HepG2 (cell line): Measurements from ENCODE around the gene CABP2. TPM values are rescaled to one million over a fixed set of nuclear protein-coding genes. Genes with fewer than 3 reads are reported as not detected.

Experiments used
- ATAC-seq: fragments of 200-7000 bp; cut with Tn5 transposase; 3 replicates; pipeline ENCODE4 v1.9.1; 2020; ENCODE audit warnings: mild to moderate bottlenecking, moderate library complexity
- BruUV-seq: library from RNA; stranded (reverse); fragments of 400-500 nt; replicated peaks from 2 replicates; lab custom pipeline; 2021; lab: Mats Ljungman, UMichigan
- CTCF ChIA-PET: fragments of 300-600 bp; formaldehyde crosslinking; extraction: SDS; loops from one replicate; lab custom pipeline; 2021; ENCODE audit warnings: low total read pairs, inconsistent platforms, low intra/inter-chr PET ratio; lab: Yijun Ruan, JAX
- POLR2A ChIA-PET: fragments of 350-600 bp; sonication (Branson Sonifier 250); formaldehyde crosslinking; loops from one replicate; lab custom pipeline; 2020; ENCODE audit warnings: antibody characterized with exemption, inconsistent platforms; lab: Yijun Ruan, JAX
- DNase-seq: peaks from one replicate; pipeline ENCODE4 v3.0.0-alpha.2; 2015; ENCODE audit warnings: low spot score
- FAIRE-seq: peaks from 3 replicates; lab custom pipeline; 2011; peaks lifted over from hg19 to GRCh38; lab: Jason Lieb, UNC
- H2AFZ ChIP-seq: one replicate; pipeline ENCODE4 v1.6.1; 2011; ENCODE audit warnings: low read length, inconsistent platforms
- H3K27ac ChIP-seq: fragments of 300-600 bp; 3 replicates; pipeline ENCODE4 v1.8.0; 2011; ENCODE audit warnings: mixed run types, mild to moderate bottlenecking, mixed read lengths, low read length, inconsistent platforms; ENCODE audit not compliant: insufficient read depth; ENCODE audit errors: extremely low read length
- H3K27me3 ChIP-seq, 2 experiments: fragments of 200-600 bp in 1 of 2; 2 replicates in 1 of 2; 3 replicates in 1 of 2; pipeline versions ENCODE4 v1.6.0 to v1.8.0; 2011; ENCODE audit warnings: low read length in 2 of 2, mild to moderate bottlenecking in 2 of 2, moderate library complexity in 2 of 2, inconsistent platforms in 1 of 2; ENCODE audit not compliant: insufficient read depth in 2 of 2, control insufficient read depth in 1 of 2
- H3K36me3 ChIP-seq, 2 experiments: fragments of 200-600 bp in 1 of 2; replicated peaks in 1 of 2; 2 replicates in 1 of 2; 3 replicates in 1 of 2; pipeline versions ENCODE4 v1.5.1 to v1.8.0; 2011; ENCODE audit warnings: low read length in 2 of 2, inconsistent platforms in 1 of 2; ENCODE audit not compliant: insufficient read depth in 2 of 2, control insufficient read depth in 1 of 2
- H3K4me1 ChIP-seq: 2 replicates; pipeline ENCODE4 v1.5.1; 2012; ENCODE audit warnings: low read length, inconsistent platforms; ENCODE audit not compliant: insufficient read depth
- H3K4me2 ChIP-seq: 2 replicates; pipeline ENCODE4 v1.6.0; 2011; ENCODE audit warnings: low read depth, low read length, inconsistent platforms
- H3K4me3 ChIP-seq, 3 experiments: fragments of 200-600 bp in 1 of 3; sonication (generic), shearing (Covaris generic) in 1 of 3; replicated peaks in 1 of 3; 2 replicates each; pipeline ENCODE4 v1.5.1; 2011 to 2016; ENCODE audit warnings: low read length in 3 of 3, inconsistent platforms in 2 of 3, low read depth in 2 of 3, mild to moderate bottlenecking in 2 of 3, control low read depth in 1 of 3, mixed read lengths in 1 of 3; ENCODE audit not compliant: insufficient read depth in 1 of 3
- H3K79me2 ChIP-seq: one replicate; pipeline ENCODE4 v1.6.1; 2011; ENCODE audit warnings: low read length, inconsistent platforms; ENCODE audit not compliant: insufficient read depth
- H3K9ac ChIP-seq: 2 replicates; pipeline ENCODE4 v1.6.0; 2011; ENCODE audit warnings: mild to moderate bottlenecking, low read depth, low read length, inconsistent platforms; ENCODE audit not compliant: insufficient read depth
- H3K9me3 ChIP-seq: 2 replicates; pipeline ENCODE4 v1.5.1; 2012; ENCODE audit warnings: mild to moderate bottlenecking, low read length
- H4K20me1 ChIP-seq: 2 replicates; pipeline ENCODE4 v1.6.0; 2011; ENCODE audit warnings: inconsistent platforms, mild to moderate bottlenecking, low read length, moderate library complexity; ENCODE audit not compliant: insufficient read depth
- ATF7 ChIP-seq, 2 experiments: fragments of 450-650 bp in 1 of 2; sonication (generic) in 1 of 2; formaldehyde crosslinking in 1 of 2; IDR thresholded peaks; 2 replicates each; pipeline versions ENCODE4 v1.4.0 to v1.6.1; 2016 to 2020; ENCODE audit warnings: antibody characterized with exemption in 1 of 2, mild to moderate bottlenecking in 1 of 2, missing genetic modification reagents in 1 of 2
- EED ChIP-seq: sonication (generic); formaldehyde crosslinking; IDR thresholded peaks from 2 replicates; pipeline ENCODE4 v1.5.0; 2020; ENCODE audit warnings: mild to moderate bottlenecking, missing genetic modification reagents
- HMGA1 ChIP-seq: sonication (generic); formaldehyde crosslinking; conservative IDR thresholded peaks from 2 replicates; pipeline ENCODE4 v1.4.0; 2020; ENCODE audit warnings: missing genetic modification reagents
- MAFF ChIP-seq: IDR thresholded peaks from 2 replicates; pipeline ENCODE4 v1.6.1; 2011; ENCODE audit warnings: low read depth, low read length, improper control_type of control experiment
- MAFK ChIP-seq, 2 experiments: IDR thresholded peaks in 1 of 2; conservative IDR thresholded peaks in 1 of 2; 2 replicates each; pipeline ENCODE4 v1.6.1; 2011; ENCODE audit warnings: improper control_type of control experiment in 2 of 2, low read length in 2 of 2
- NFE2L2 ChIP-seq: fragments of 150-350 bp; IDR thresholded peaks from 2 replicates; pipeline ENCODE4 v1.6.1; 2014; ENCODE audit warnings: low read length
- NKX3-1 ChIP-seq: sonication (generic); formaldehyde crosslinking; IDR thresholded peaks from 2 replicates; pipeline ENCODE4 v1.5.0; 2020; ENCODE audit warnings: missing genetic modification reagents
- PLRG1 ChIP-seq: fragments of 450-650 bp; conservative IDR thresholded peaks from 2 replicates; pipeline ENCODE4 v1.6.1; 2016
- REPIN1 ChIP-seq: sonication (generic); formaldehyde crosslinking; IDR thresholded peaks from 2 replicates; pipeline ENCODE4 v1.8.0; 2022; ENCODE audit warnings: missing genetic modification reagents, low read depth, mild to moderate bottlenecking, borderline replicate concordance
- ZFP36 ChIP-seq: fragments of 150-350 bp; IDR thresholded peaks from 2 replicates; pipeline ENCODE4 v1.6.1; 2018; ENCODE audit warnings: borderline replicate concordance, low read length, low read depth; ENCODE audit not compliant: partially characterized antibody
- ZNF235 ChIP-seq: sonication (generic); formaldehyde crosslinking; IDR thresholded peaks from 2 replicates; pipeline ENCODE4 v1.8.1; 2023; ENCODE audit warnings: mild to moderate bottlenecking, missing genetic modification reagents, borderline replicate concordance
- ZNF761 ChIP-seq: sonication (generic); formaldehyde crosslinking; conservative IDR thresholded peaks from 2 replicates; pipeline ENCODE4 v1.4.0; 2020; ENCODE audit warnings: mild to moderate bottlenecking, missing genetic modification reagents
- WGBS: methylation state at CpG from one replicate; pipeline ENCODE4 v1.1.6; 2017; ENCODE audit warnings: low lambda C conversion rate; 5-methylcytosine and 5-hydroxymethylcytosine counted together
- in situ Hi-C: cut with HindIII; loops from 2 replicates; pipeline ENCODE4 v1.10.0; 2017; ENCODE audit warnings: low pct_unique_long_range_greater_than_20kb; ENCODE audit not compliant: extremely low pct_ligation_motif_present
- intact Hi-C: fragments of 100-400 bp; cut with micrococcal nuclease; formaldehyde crosslinking; loops from one replicate; pipeline ENCODE4 v1.10.0; 2022; ENCODE audit not compliant: unreplicated experiment
- polyA plus RNA-seq, 8 experiments: library from polyadenylated mRNA; depleted of rRNA in 3 of 8; stranded (reverse) in 7 of 8; unstranded in 1 of 8; fragments of >200 nt; fragmentation: Illumina TruSeq in 4 of 8; extraction: Trizol in 4 of 8; gene quantifications; 2 replicates each; pipeline versions ENCODE4 v1.2.1 to v1.2.3, GENCODE V29; 2011 to 2016; ENCODE audit warnings: low read depth in 4 of 8, missing spikeins in 1 of 8, mixed read lengths in 1 of 8; ENCODE audit not compliant: insufficient read depth in 1 of 8
- total RNA-seq, 5 experiments: library from RNA; depleted of rRNA; stranded (reverse); fragments of >200 nt; fragmentation: Illumina TruSeq; extraction: Trizol; gene quantifications; 2 replicates each; pipeline ENCODE4 v1.2.3, GENCODE V29; 2016; ENCODE audit warnings: low read depth in 1 of 5
- TF ChIP-seq, protein P1 (sequence below): sonication (generic); formaldehyde crosslinking; IDR thresholded peaks from 2 replicates; pipeline ENCODE4 v1.4.0; 2020; ENCODE audit warnings: missing genetic modification reagents

CABP2 gene
- total and polyA plus RNA-seq, 2 of the 13 experiments (the other 11 are each of a cell fraction or from before 2014, with no cell fraction given), result not detected

DNA sequence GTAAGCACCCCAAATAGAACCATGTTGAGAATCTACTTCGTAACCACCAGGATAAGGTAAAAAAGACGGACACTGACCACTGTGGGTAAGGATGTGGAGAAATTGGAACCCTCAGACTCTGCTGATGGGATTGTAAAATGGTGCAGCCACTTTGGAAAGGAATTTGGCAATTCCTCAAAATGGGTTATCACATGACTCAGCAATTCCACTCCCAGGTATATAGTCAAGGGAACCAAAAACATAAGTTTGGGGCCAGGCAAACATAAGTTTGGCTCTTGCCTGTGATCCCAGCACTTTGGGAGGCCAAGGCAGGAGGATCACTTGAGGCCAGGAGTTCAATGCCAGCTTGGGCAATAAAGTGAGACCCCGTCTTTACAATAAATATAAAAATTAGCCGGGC, 5.1 kb upstream of the CABP2 start:
- intact Hi-C loops, result loop anchor here (10.0 kb wide), 1 partner anchor 564 kb away; no protein-coding TSS in a partner anchor
- BruUV-seq, result no TSS peak
- TF ChIP-seq REPIN1 (no peak), NFE2L2 (peak; percentile 72), ZNF761 (CRISPR knock-in tag) (no peak), EED (CRISPR knock-in tag) (no peak), MAFF (peak; percentile 75), MAFK (conservative IDR thresholded peaks at IDR 0.05 in 1 of 2, IDR thresholded peaks at IDR 0.05 in 1 of 2; ENCODE audit: low read length in 2 of 2) (peak; percentile 82 to 87), ZNF235 (no peak)
- TF ChIP-seq, all 625 proteins: peak for 3
- ChIA-PET POLR2A (no interaction called here), CTCF (no interaction called here)
- Histone ChIP-seq H3K27ac (no peak overlapping the region), H3K36me3 (no peaks in the 10 kb centered on the region), H2AFZ (no peak overlapping the region), H3K4me3 (no peak overlapping the region), H3K4me2 (no peak overlapping the region), H3K4me1 (no peaks in the 10 kb centered on the region), H3K79me2 (no peaks in the 10 kb centered on the region), H4K20me1 (no peaks in the 10 kb centered on the region), H3K9me3 (peaks cover 3% of the 10 kb centered on the region), H3K27me3 (peaks cover 3 to 6% of the 10 kb centered on the region in 2 experiments; a peak in 3 of 5 replicates), H3K9ac (no peak overlapping the region)
- 48% methylated on average over 4 of the region's 4 CpGs for WGBS
- FAIRE-seq (no peak), DNase-seq (no peak), ATAC-seq (no peak)
- in situ Hi-C loops, result no loop called here

DNA sequence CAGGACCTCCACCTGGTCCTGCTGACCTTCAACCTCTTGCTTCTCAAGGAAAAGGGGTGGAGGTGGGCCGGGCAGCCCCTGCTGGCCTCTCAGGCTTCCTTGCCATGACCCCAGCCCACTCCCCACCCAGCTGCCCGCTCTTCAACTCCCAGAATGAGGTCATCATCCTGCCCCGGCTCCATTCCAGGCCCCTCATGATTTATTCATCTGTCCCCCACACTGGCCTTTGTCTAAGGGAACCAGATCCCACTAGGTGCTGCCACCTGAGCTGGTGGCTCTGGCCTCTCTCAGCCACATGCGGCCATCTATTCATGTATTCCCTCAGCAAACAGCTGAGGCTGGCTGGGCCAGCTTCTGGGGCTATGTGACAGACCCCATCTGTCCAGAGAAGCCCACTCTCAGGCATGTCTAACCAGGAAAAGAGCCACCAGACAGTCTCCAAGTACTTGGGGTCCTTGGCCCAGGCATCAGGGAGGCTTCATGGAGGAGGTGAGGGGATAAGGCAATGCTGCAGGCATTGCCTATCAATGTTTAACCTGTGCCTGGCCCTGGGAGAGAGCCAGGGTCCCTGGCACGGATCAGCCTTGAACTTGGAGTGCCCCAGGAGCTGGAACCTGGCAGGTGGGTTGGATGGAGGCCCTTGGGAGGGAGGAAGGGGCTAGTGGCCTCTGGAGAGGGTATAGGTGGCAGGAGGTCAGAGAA, 2.2 kb upstream of the CABP2 start:
- ChIA-PET POLR2A (no interaction called here), CTCF (no interaction called here)
- H4K20me1 ChIP-seq, result no peaks in the 10 kb centered on the region
- H2AFZ ChIP-seq, result no peak overlapping the region
- in situ Hi-C loops, result no loop called here
- no peaks in the 10 kb centered on the region for H3K36me3 ChIP-seq
- BruUV-seq, result no TSS peak
- H3K4me1 ChIP-seq, result no peaks in the 10 kb centered on the region
- H3K9me3 ChIP-seq, result no peaks in the 10 kb centered on the region
- no peak overlapping the region for H3K4me2 ChIP-seq
- intact Hi-C loops, result loop anchor here (10.0 kb wide), 1 partner anchor 561 kb away; no protein-coding TSS in a partner anchor
- no peak overlapping the region for H3K9ac ChIP-seq
- FAIRE-seq (no peak), ATAC-seq (no peak), DNase-seq (no peak)
- H3K4me3 ChIP-seq, result no peak overlapping the region
- WGBS, result 13% methylated on average over 5 of the region's 5 CpGs
- H3K27ac ChIP-seq, result no peak overlapping the region
- peaks cover 4 to 19% of the 10 kb centered on the region in 2 experiments; a peak in 4 of 5 replicates for H3K27me3 ChIP-seq
- H3K79me2 ChIP-seq, result no peaks in the 10 kb centered on the region
- TF ChIP-seq NKX3-1 (no peak), ATF7 (IDR thresholded peaks at IDR 0.05) (peak; percentile 29; the same call in 1 of the 2 replicates), ATF7 (CRISPR knock-in tag; IDR thresholded peaks at IDR 0.05) (no peak), HMGA1 (CRISPR knock-in tag) (no peak), ZFP36 (peak; percentile 29), PLRG1 (no peak)
- TF ChIP-seq, protein P1, sequence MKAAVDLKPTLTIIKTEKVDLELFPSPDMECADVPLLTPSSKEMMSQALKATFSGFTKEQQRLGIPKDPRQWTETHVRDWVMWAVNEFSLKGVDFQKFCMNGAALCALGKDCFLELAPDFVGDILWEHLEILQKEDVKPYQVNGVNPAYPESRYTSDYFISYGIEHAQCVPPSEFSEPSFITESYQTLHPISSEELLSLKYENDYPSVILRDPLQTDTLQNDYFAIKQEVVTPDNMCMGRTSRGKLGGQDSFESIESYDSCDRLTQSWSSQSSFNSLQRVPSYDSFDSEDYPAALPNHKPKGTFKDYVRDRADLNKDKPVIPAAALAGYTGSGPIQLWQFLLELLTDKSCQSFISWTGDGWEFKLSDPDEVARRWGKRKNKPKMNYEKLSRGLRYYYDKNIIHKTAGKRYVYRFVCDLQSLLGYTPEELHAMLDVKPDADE, result no peak
